ENCODE data around the gene KRTAP10-10.

The KRTAP10-10 gene

GRCh38 chr21:44686000-44686781 lies 49.0 kb downstream of the KRTAP10-10 start:
- no peak for DNase-seq

GRCh38 chr21:44686843-44687561 lies 49.8 kb downstream of the KRTAP10-10 start:
- DNase-seq = no peak

GRCh38 chr21:44687671-44688070 lies 50.5 kb downstream of the KRTAP10-10 start:
- no peak for DNase-seq

Data from CD4-positive, alpha-beta T cell treated with Interferon alpha-2 for 1 hour (primary cell).